H54 (cell line): ENCODE results near the gene PRAMEF1.
"Not testable (repeated sequence)": the region's sequence is repeated elsewhere in the genome, so short reads cannot be mapped to it uniquely, and the experiment has no call there.

Experiments
- DNase-seq: peaks from one replicate; pipeline ENCODE4 v3.0.0; 2011; ENCODE audit warnings: low spot score, mixed read lengths; ENCODE audit not compliant: insufficient read length
- FAIRE-seq: peaks from 3 replicates; lab custom pipeline; 2011; peaks lifted over from hg19 to GRCh38; lab: Jason Lieb, UNC
- POLR2A ChIP-seq: IDR thresholded peaks from 2 replicates; pipeline ENCODE4 v1.6.1; 2011; ENCODE audit warnings: low read depth, mild to moderate bottlenecking, low read length

PRAMEF1 gene

DNA sequence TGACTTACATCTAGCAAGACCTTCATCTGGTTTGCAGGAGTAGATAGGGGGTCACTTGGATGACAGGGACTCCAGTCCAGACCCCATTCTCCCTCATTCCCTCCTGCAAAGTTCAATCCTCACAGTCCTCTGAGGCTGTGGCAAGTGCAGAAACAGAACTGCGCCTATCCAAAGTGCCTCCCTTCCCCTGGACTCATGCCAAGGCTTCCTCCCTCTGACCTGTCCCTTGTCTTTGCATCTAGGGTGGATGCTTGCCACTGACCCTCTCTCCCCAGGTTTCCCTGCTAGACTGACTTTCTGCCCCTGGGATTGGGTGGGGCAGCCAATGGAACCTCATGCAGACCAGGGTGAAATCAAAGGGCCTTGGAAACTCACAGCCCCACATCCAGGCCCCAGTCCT, 18.7 kb downstream of the PRAMEF1 start:
- TF ChIP-seq POLR2A, result no peak
- DNase-seq (no peak), FAIRE-seq (no peak)

DNA sequence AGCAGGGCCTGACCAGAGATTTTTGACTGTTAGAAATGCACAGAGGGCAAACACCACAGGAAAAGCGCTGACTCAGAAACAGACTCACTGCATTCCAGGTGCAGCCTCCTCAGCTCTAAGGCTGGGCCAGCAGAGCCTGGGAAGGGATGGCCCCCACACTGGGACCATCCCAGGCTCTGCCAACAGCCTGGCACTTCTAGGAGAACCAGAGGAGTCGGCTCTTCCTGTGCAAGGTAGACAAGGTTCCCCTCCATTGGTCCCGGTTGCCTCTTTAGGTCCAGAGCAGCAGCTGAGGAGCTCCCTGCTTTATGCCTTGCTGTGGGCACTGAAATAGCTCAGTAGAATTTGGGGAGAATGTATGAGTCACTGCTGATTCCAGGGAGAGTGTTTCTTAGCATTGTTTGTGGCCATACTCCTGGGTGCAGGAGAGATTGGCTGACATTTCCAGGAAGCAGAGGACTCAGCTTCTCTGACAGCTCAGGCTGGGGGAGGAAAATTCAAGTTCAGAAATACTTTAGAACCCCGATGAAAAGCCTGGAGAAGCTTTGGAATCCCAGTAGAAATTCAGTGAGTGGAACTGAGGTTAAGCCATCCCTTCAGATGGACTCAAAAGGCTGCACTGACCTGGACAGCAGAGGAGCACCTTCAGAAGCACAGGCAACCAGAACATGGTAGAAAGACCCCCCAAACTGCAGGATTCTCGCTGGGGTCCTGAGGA, 19.7 kb downstream of the PRAMEF1 start:
- no peak for TF ChIP-seq POLR2A
- DNase-seq (peak; percentile 23), FAIRE-seq (peak; percentile 55)

DNA sequence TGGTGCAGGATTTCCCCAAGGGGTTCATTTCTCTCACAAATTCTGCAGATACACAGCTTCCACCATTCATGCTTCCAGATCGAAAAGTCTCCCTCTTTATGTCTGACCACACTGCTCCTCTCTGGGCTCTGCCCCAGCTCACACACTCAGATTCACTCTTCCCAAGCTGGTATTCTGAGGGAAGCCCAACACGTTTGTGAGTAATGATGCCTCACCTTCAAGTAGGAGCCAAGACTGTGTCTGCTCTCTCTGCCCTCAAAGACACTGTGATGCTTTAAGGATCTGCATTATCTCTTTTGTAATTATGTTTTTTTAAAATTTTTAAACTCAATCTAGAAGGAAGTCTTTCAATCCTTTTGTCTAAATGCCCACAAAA, 20.2 kb downstream of the PRAMEF1 start:
- no peak for TF ChIP-seq POLR2A
- no peak for FAIRE-seq
- DNase-seq, result no peak

DNA sequence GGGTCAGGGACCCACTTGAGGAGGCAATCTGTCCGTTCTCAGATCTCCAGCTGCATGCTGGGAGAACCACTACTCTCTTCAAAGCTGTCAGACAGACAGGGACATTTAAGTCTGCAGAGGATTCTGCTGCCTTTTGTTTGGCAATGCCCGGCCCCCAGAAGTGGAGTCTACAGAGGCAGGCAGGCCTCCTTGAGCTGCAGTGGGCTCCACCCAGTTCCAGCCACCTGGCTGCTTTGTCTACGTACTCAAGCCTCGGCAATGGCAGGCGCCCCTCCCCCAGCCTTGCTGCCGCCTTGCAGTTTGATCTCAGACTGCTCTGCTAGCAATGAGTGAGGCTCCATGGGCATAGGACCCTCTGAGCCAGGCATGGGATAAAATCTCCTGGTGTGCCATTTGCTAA, 27.9 kb downstream of the PRAMEF1 start:
- not testable (repeated sequence) for DNase-seq, FAIRE-seq

DNA sequence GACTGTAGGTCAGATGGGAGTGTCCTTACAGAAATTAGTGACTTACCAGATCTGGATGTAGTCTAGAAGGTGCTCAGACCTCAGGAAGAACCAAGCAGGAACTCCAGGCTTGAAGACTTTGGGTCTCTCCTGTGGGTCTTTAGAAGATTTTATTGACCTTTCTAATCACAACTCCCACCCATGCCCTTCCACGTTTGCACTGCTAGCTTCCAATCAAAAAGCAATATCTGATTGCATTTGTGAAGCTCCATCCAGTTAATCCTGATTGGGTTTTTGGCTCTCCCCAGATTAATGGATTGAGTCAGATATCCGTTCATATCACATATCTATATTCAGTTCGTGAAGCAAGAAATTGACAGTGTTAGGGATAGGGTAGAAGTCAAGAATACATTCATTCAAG, 40.1 kb downstream of the PRAMEF1 start, which contains the start of gene PRAMEF11:
Gene PRAMEF11, minus strand, starts transcription at position 101 of the 400 bp plus-strand sequence. CDS start 2,621 bp downstream, outside the sequence.
- not testable (repeated sequence) for FAIRE-seq, DNase-seq

DNA sequence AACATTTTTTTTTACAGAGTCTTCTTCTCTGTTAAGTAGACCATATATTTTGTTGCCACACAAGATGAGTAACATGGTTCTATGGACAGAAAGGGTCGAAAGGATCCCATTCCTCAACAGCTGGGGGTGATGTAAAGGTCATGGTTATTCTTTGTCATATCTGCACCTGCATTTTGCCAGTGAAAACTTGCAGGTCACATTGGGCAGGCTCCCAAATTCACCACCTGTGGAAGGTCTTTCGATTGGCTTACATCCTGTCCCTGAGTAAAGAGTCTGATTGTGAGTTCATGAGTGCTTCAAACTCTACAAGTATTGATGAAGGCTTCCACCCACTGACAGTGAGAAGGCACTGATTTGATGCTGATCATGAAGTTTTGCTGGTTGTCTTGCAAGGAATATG, 42.1 kb downstream of the PRAMEF1 start:
- FAIRE-seq, DNase-seq: not testable (repeated sequence)
